ENCODE results near the gene ACACB. TPM values are rescaled to one million over a fixed set of nuclear protein-coding genes. Genes with fewer than 3 reads are reported as not detected.

Gene ACACB
- total RNA-seq, 1 experiment from 2014 or later = 20.0 TPM

DNA sequence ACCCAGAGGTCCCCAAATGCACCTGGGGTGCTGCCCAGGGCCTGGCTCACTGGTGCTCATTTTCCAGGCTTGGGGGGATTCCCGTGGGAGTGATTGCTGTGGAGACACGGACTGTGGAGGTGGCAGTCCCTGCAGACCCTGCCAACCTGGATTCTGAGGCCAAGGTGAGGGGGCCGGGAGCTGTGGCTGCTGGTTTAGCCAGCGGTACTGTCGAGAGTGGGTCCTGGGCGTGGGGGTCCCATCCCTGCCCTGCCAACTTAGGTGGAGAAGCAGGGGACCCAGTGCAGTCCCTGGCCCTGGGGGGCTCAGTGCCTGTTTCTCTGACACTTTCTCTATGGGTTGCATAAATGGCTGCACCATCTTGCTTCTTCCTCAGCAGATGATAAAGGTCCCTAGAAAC lies 141.8 kb downstream of the ACACB start:
- ChIA-PET CTCF (no interaction called here), POLR2A (no interaction called here)
- no peak overlapping the region for H3K4me3 Mint-ChIP-seq
- ATAC-seq (no peak), DNase-seq (ENCODE audit: low spot score) (no peak)
- H3K9me3 Mint-ChIP-seq = peaks cover 20% of the 10 kb centered on the region
- TF ChIP-seq, protein P1, sequence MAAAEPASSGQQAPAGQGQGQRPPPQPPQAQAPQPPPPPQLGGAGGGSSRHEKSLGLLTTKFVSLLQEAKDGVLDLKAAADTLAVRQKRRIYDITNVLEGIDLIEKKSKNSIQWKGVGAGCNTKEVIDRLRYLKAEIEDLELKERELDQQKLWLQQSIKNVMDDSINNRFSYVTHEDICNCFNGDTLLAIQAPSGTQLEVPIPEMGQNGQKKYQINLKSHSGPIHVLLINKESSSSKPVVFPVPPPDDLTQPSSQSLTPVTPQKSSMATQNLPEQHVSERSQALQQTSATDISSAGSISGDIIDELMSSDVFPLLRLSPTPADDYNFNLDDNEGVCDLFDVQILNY (CRISPR knock-in tag; IDR thresholded peaks at IDR 0.05) = no peak
- no peak for TF ChIP-seq ELF4 (CRISPR knock-in tag; IDR thresholded peaks at IDR 0.05; ENCODE audit: low read depth)
- no peak for TF ChIP-seq TEAD1 (CRISPR knock-in tag; IDR thresholded peaks at IDR 0.05)
- no peak for TF ChIP-seq GTF2I (CRISPR knock-in tag; conservative IDR thresholded peaks at IDR 0.05)
- no peak for TF ChIP-seq ZNF671 (CRISPR knock-in tag; IDR thresholded peaks at IDR 0.05)
- TF ChIP-seq, protein P2, sequence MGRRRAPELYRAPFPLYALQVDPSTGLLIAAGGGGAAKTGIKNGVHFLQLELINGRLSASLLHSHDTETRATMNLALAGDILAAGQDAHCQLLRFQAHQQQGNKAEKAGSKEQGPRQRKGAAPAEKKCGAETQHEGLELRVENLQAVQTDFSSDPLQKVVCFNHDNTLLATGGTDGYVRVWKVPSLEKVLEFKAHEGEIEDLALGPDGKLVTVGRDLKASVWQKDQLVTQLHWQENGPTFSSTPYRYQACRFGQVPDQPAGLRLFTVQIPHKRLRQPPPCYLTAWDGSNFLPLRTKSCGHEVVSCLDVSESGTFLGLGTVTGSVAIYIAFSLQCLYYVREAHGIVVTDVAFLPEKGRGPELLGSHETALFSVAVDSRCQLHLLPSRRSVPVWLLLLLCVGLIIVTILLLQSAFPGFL (CRISPR knock-in tag; IDR thresholded peaks at IDR 0.05; ENCODE audit: borderline replicate concordance) = no peak
- no peak for TF ChIP-seq GABPB1 (CRISPR knock-in tag; IDR thresholded peaks at IDR 0.05)
- TF ChIP-seq HMGXB4 (CRISPR knock-in tag; IDR thresholded peaks at IDR 0.05) = no peak
- TF ChIP-seq, protein P3, sequence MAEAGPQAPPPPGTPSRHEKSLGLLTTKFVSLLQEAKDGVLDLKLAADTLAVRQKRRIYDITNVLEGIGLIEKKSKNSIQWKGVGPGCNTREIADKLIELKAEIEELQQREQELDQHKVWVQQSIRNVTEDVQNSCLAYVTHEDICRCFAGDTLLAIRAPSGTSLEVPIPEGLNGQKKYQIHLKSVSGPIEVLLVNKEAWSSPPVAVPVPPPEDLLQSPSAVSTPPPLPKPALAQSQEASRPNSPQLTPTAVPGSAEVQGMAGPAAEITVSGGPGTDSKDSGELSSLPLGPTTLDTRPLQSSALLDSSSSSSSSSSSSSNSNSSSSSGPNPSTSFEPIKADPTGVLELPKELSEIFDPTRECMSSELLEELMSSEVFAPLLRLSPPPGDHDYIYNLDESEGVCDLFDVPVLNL (CRISPR knock-in tag; IDR thresholded peaks at IDR 0.05; ENCODE audit: borderline replicate concordance, low read depth) = no peak
- H3K4me1 Mint-ChIP-seq = peaks cover 10% of the 10 kb centered on the region
- no peaks in the 10 kb centered on the region for H3K27me3 Mint-ChIP-seq (ENCODE audit: low read depth)
- H3K27ac Mint-ChIP-seq = no peak overlapping the region
- H3K36me3 Mint-ChIP-seq = peaks cover 19% of the 10 kb centered on the region

- ChIA-PET CTCF (no interaction called here), POLR2A (no interaction called here)
- DNase-seq (ENCODE audit: low spot score) = no peak
- Mint-ChIP-seq H3K4me1 (peaks cover 10% of the 10 kb centered on the region), H3K27ac (no peak overlapping the region), H3K9me3 (peaks cover 13% of the 10 kb centered on the region), H3K36me3 (peaks cover 13% of the 10 kb centered on the region), H3K4me3 (no peak overlapping the region), H3K27me3 (ENCODE audit: low read depth) (no peaks in the 10 kb centered on the region)
- TF ChIP-seq ZNF121 (CRISPR knock-in tag; IDR thresholded peaks at IDR 0.05) (peak; percentile 67; the same call in 1 of the 2 replicates), ZNF532 (CRISPR knock-in tag; IDR thresholded peaks at IDR 0.05; ENCODE audit: borderline replicate concordance) (no peak)
- ATAC-seq = no peak
Measured at GRCh38 chr12:109258607-109259544, 142.5 kb downstream of the ACACB start.
